HEK293 (cell line): ENCODE data around the gene STRN.

Experiments used
- AEBP2 ChIP-seq: fragments of 450-650 bp; formaldehyde crosslinking; IDR thresholded peaks from 2 replicates; pipeline ENCODE4 v1.5.1; 2016; ENCODE audit warnings: missing biosample characterization, missing genetic modification characterization, borderline replicate concordance
- KLF16 ChIP-seq: fragments of 450-650 bp; formaldehyde crosslinking; IDR thresholded peaks from 2 replicates; pipeline ENCODE4 v1.5.1; 2017; ENCODE audit warnings: missing biosample characterization, missing genetic modification characterization
- OVOL3 ChIP-seq: fragments of 450-650 bp; formaldehyde crosslinking; IDR thresholded peaks from 2 replicates; pipeline ENCODE4 v1.5.1; 2016; ENCODE audit warnings: missing biosample characterization, missing genetic modification characterization
- PBX3 ChIP-seq: sonication (generic); formaldehyde crosslinking; IDR thresholded peaks from 2 replicates; pipeline ENCODE4 v1.8.1; 2022; ENCODE audit warnings: mild to moderate bottlenecking, moderate library complexity, missing genetic modification reagents
- YY1 ChIP-seq: fragments of 450-650 bp; formaldehyde crosslinking; IDR thresholded peaks from 2 replicates; pipeline ENCODE4 v1.5.1; 2018; ENCODE audit warnings: missing biosample characterization, missing genetic modification characterization
- ZNF76 ChIP-seq: fragments of 450-650 bp; formaldehyde crosslinking; IDR thresholded peaks from 2 replicates; pipeline ENCODE4; 2016; ENCODE audit warnings: low read depth, missing biosample characterization, missing genetic modification characterization, borderline replicate concordance
- TF ChIP-seq, protein P1 (sequence below): fragments of 450-650 bp; formaldehyde crosslinking; IDR thresholded peaks from 2 replicates; pipeline ENCODE4 v1.5.1; 2016; ENCODE audit warnings: missing biosample characterization, missing genetic modification characterization
- TF ChIP-seq, protein P2 (sequence below): fragments of 450-650 bp; formaldehyde crosslinking; IDR thresholded peaks from 2 replicates; pipeline ENCODE4 v1.5.1; 2016; ENCODE audit warnings: missing biosample characterization, missing genetic modification characterization, low read depth

- TF ChIP-seq, protein P1, sequence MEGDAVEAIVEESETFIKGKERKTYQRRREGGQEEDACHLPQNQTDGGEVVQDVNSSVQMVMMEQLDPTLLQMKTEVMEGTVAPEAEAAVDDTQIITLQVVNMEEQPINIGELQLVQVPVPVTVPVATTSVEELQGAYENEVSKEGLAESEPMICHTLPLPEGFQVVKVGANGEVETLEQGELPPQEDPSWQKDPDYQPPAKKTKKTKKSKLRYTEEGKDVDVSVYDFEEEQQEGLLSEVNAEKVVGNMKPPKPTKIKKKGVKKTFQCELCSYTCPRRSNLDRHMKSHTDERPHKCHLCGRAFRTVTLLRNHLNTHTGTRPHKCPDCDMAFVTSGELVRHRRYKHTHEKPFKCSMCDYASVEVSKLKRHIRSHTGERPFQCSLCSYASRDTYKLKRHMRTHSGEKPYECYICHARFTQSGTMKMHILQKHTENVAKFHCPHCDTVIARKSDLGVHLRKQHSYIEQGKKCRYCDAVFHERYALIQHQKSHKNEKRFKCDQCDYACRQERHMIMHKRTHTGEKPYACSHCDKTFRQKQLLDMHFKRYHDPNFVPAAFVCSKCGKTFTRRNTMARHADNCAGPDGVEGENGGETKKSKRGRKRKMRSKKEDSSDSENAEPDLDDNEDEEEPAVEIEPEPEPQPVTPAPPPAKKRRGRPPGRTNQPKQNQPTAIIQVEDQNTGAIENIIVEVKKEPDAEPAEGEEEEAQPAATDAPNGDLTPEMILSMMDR (tag by site-specific recombination), result no peak
- TF ChIP-seq KLF16 (tag by site-specific recombination), result no peak
- TF ChIP-seq PBX3, result no peak
- TF ChIP-seq ZNF76 (tag by site-specific recombination), result no peak
- no peak for TF ChIP-seq YY1
- TF ChIP-seq, protein P2, sequence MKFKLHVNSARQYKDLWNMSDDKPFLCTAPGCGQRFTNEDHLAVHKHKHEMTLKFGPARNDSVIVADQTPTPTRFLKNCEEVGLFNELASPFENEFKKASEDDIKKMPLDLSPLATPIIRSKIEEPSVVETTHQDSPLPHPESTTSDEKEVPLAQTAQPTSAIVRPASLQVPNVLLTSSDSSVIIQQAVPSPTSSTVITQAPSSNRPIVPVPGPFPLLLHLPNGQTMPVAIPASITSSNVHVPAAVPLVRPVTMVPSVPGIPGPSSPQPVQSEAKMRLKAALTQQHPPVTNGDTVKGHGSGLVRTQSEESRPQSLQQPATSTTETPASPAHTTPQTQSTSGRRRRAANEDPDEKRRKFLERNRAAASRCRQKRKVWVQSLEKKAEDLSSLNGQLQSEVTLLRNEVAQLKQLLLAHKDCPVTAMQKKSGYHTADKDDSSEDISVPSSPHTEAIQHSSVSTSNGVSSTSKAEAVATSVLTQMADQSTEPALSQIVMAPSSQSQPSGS (tag by site-specific recombination), result no peak
- TF ChIP-seq OVOL3 (tag by site-specific recombination), result no peak
- no peak for TF ChIP-seq AEBP2 (tag by site-specific recombination)
Observed at GRCh38 chr2:36949845-36950244, 16.5 kb downstream of the STRN start.
